K562 (cell line): ENCODE measurements around the gene TBXA2R. TPM values are rescaled to one million over a fixed set of nuclear protein-coding genes. Genes with fewer than 3 reads are reported as not detected.
A peak's percentile ranks its signal among the peaks of the same experiment; 100 is the strongest.

Source experiments
- ERF ChIP-seq: fragments of 450-650 bp; formaldehyde crosslinking; IDR thresholded peaks from 2 replicates; pipeline ENCODE4 v1.4.0; 2020; ENCODE audit warnings: mild to moderate bottlenecking, mixed read lengths
- ID3 ChIP-seq, 2 experiments: fragments of 250-450 bp in 1 of 2; fragments of 450-650 bp in 1 of 2; sonication (Bioruptor Pico) in 1 of 2; IDR thresholded peaks; 2 replicates each; pipeline versions ENCODE4 v1.6.1 to v1.8.0; 2016 to 2021; ENCODE audit warnings: mild to moderate bottlenecking in 2 of 2, moderate library complexity in 2 of 2, missing compliant biosample characterization in 1 of 2, missing genetic modification characterization in 1 of 2
- KDM1A ChIP-seq, 2 experiments: fragments of 450-650 bp; IDR thresholded peaks; 2 replicates each; pipeline ENCODE4 v1.6.1; 2016; ENCODE audit warnings: mild to moderate bottlenecking in 2 of 2
- POLR2B ChIP-seq: fragments of 450-650 bp; IDR thresholded peaks from 2 replicates; pipeline ENCODE4 v1.6.1; 2018; ENCODE audit warnings: low read depth; ENCODE audit not compliant: partially characterized antibody
- RREB1 ChIP-seq: fragments of 250-450 bp; sonication (Bioruptor Pico); IDR thresholded peaks from 2 replicates; pipeline ENCODE4 v1.4.0; 2020
- SUPT5H ChIP-seq: fragments of 450-650 bp; IDR thresholded peaks from 2 replicates; pipeline ENCODE4 v1.6.1; 2016
- UBTF ChIP-seq, 2 experiments: IDR thresholded peaks; 2 replicates each; pipeline ENCODE4 v1.6.1; 2012; ENCODE audit warnings: improper control_type of control experiment in 2 of 2, low read depth in 2 of 2, low read length in 2 of 2, borderline replicate concordance in 1 of 2
- polyA plus RNA-seq, 8 experiments: library from polyadenylated mRNA; depleted of rRNA in 4 of 8; stranded (reverse) in 5 of 8; unstranded in 3 of 8; fragments of >200 nt; fragmentation: Nextera tagmentation in 2 of 8; fragmentation: Illumina TruSeq in 1 of 8; extraction: Ambion mirVana in 2 of 8; extraction: Trizol in 1 of 8; gene quantifications; 2 replicates each; pipeline versions ENCODE4 v1.2.1 to v1.2.3, GENCODE V29; 2011 to 2014; ENCODE audit warnings: inconsistent platforms in 1 of 8, missing spikeins in 1 of 8
- total RNA-seq, 7 experiments: library from RNA; depleted of rRNA in 6 of 7; stranded (reverse); fragments of >200 nt in 6 of 7; fragmentation: Illumina TruSeq in 2 of 7; extraction: Trizol in 2 of 7; gene quantifications; 2 replicates each; pipeline versions ENCODE4 v1.2.1 to v1.2.3, GENCODE V29; 2011 to 2021; ENCODE audit warnings: low replicate concordance in 1 of 7

The TBXA2R gene
- total and polyA plus RNA-seq, 9 of the 15 experiments (the other 6 are each of a cell fraction or from before 2014, with no cell fraction given) = 1.5 to 24.0 (median 2.8) TPM

- TF ChIP-seq ERF (CRISPR knock-in tag) (peak; percentile 64; the same call in 1 of the 2 replicates), POLR2B (peak; percentile 66), SUPT5H (peak; percentile 75; the same call in 1 of the 2 replicates), ID3 (CRISPR knock-in tag; IDR thresholded peaks at IDR 0.05) (no peak), ID3 (tag; IDR thresholded peaks at IDR 0.05) (0 out of 2 replicates have a peak, but pooled peaks have one; percentile 13), KDM1A (IDR thresholded peaks at IDR 0.05) (no peak), RREB1 (CRISPR knock-in tag) (peak; percentile 78), UBTF (IDR thresholded peaks at IDR 0.05; ENCODE audit: borderline replicate concordance in 1 of 2, low read depth in 2 of 2, low read length in 2 of 2) (peak in 1 of 2 experiments; percentile 65; a peak in 1 of 4 replicates)
Measured at GRCh38 chr19:3607303-3608078, 816 bp upstream of the TBXA2R start (continued).
